HCT116 (cell line): Measurements from ENCODE around the gene INPP4A. TPM values are rescaled to one million over a fixed set of nuclear protein-coding genes. Genes with fewer than 3 reads are reported as not detected.

Experiments used
- ATAC-seq: fragments of 200-7000 bp; cut with Tn5 transposase; 2 replicates; pipeline ENCODE4 v1.9.1; 2020; ENCODE audit warnings: mild to moderate bottlenecking, moderate library complexity
- BruUV-seq: library from RNA; stranded (reverse); fragments of 400-500 nt; replicated peaks from 2 replicates; lab custom pipeline; 2021; lab: Mats Ljungman, UMichigan
- CTCF ChIA-PET: fragments of 300-600 bp; sonication (Branson Sonifier 250); formaldehyde crosslinking; loops from one replicate; lab custom pipeline; 2021; ENCODE audit warnings: antibody characterized with exemption; lab: Charles Lee
- POLR2A ChIA-PET: fragments of 300-600, 350-600 bp; sonication (Branson Sonifier 250); formaldehyde crosslinking; loops from one replicate; lab custom pipeline; 2021; ENCODE audit warnings: antibody characterized with exemption; lab: Charles Lee
- RAD21 ChIA-PET, 2 experiments: fragments of 300-600 bp; sonication (Branson Sonifier 250); formaldehyde crosslinking; loops; one replicate each; lab custom pipeline; 2023; ENCODE audit warnings: low total read pairs in 2 of 2; ENCODE audit not compliant: uncharacterized antibody in 2 of 2, unreplicated experiment in 2 of 2, low non-redundant PET in 1 of 2; lab: Charles Lee
- DNase-seq: peaks from one replicate; pipeline ENCODE4 v3.0.0-alpha.2; 2010; ENCODE audit warnings: low read depth, low spot score
- H2AFZ ChIP-seq: fragments of 200-600 bp; shearing (Covaris generic), sonication (generic); 2 replicates; pipeline ENCODE4 v1.6.1; 2017; ENCODE audit warnings: low read depth, mixed run types, mixed read lengths, antibody characterized with exemption, low read length; ENCODE audit not compliant: poor library complexity, severe bottlenecking
- H3K27ac ChIP-seq: 2 replicates; pipeline ENCODE4 v1.5.1; 2012; ENCODE audit warnings: low read depth, low read length
- H3K27me3 ChIP-seq: fragments of 200-600 bp; sonication (generic); 2 replicates; pipeline ENCODE4 v1.6.1; 2016; ENCODE audit warnings: mixed run types, low read length, mixed read lengths; ENCODE audit not compliant: insufficient read depth
- H3K36me3 ChIP-seq, 2 experiments: fragments of 200-500 bp in 1 of 2; fragments of 200-600 bp in 1 of 2; sonication (Bioruptor generic) in 1 of 2; sonication (generic) in 1 of 2; 2 replicates each; pipeline versions ENCODE4 v1.5.1 to v1.6.1; 2014 to 2016; ENCODE audit warnings: low read length in 2 of 2, inconsistent platforms in 1 of 2, mixed read lengths in 1 of 2, mixed run types in 1 of 2; ENCODE audit not compliant: insufficient read depth in 2 of 2, control insufficient read depth in 1 of 2
- H3K4me1 ChIP-seq, 2 experiments: fragments of 200-600 bp in 1 of 2; sonication (generic) in 1 of 2; 2 replicates each; pipeline versions ENCODE4 v1.5.1 to v1.6.1; 2012 to 2017; ENCODE audit warnings: low read length in 2 of 2, inconsistent platforms in 1 of 2, mild to moderate bottlenecking in 1 of 2, mixed read lengths in 1 of 2, mixed run types in 1 of 2, moderate library complexity in 1 of 2; ENCODE audit not compliant: insufficient read depth in 2 of 2, control insufficient read depth in 1 of 2
- H3K4me2 ChIP-seq: fragments of 200-600 bp; sonication (generic); 2 replicates; pipeline ENCODE4 v1.6.1; 2017; ENCODE audit warnings: mixed run types, low read length, mixed read lengths
- H3K4me3 ChIP-seq, 2 experiments: fragments of 200-600 bp in 1 of 2; sonication (generic) in 1 of 2; replicated peaks in 1 of 2; 2 replicates each; pipeline ENCODE4 v1.5.1; 2011 to 2016; ENCODE audit warnings: low read length in 2 of 2, control low read depth in 1 of 2, low read depth in 1 of 2, mild to moderate bottlenecking in 1 of 2, mixed read lengths in 1 of 2, mixed run types in 1 of 2
- H3K79me2 ChIP-seq: fragments of 200-600 bp; sonication (generic); 2 replicates; pipeline ENCODE4 v1.6.1; 2017; ENCODE audit warnings: mild to moderate bottlenecking, mixed run types, low read length, moderate library complexity, mixed read lengths; ENCODE audit not compliant: insufficient read depth
- H3K9ac ChIP-seq: fragments of 200-600 bp; sonication (generic); 2 replicates; pipeline ENCODE4 v1.6.1; 2016; ENCODE audit warnings: low read length, mixed read lengths
- H3K9me2 ChIP-seq: fragments of 200-600 bp; sonication (generic), shearing (Covaris generic); 2 replicates; pipeline ENCODE4 v1.6.1; 2017; ENCODE audit warnings: mixed run types, mild to moderate bottlenecking, moderate library complexity; ENCODE audit not compliant: insufficient read depth
- H3K9me3 ChIP-seq, 2 experiments: fragments of 200-500 bp in 1 of 2; fragments of 200-600 bp in 1 of 2; sonication (Bioruptor generic) in 1 of 2; sonication (generic) in 1 of 2; 2 replicates each; pipeline ENCODE4 v1.6.1; 2014 to 2017; ENCODE audit warnings: low read length in 2 of 2, mixed read lengths in 2 of 2, inconsistent platforms in 1 of 2, low read depth in 1 of 2, mild to moderate bottlenecking in 1 of 2, mixed run types in 1 of 2, moderate library complexity in 1 of 2; ENCODE audit not compliant: control insufficient read depth in 1 of 2, insufficient read depth in 1 of 2
- H4K20me1 ChIP-seq: fragments of 200-600 bp; sonication (generic), shearing (Covaris generic); 2 replicates; pipeline ENCODE4 v1.6.1; 2017; ENCODE audit warnings: mixed run types, mild to moderate bottlenecking, moderate library complexity; ENCODE audit not compliant: insufficient read depth
- CBX3 ChIP-seq: IDR thresholded peaks from 2 replicates; pipeline ENCODE4 v1.6.1; 2012; ENCODE audit warnings: low read depth
- CTCF ChIP-seq, 3 experiments: fragments of 200-600 bp in 1 of 3; sonication (generic) in 1 of 3; IDR thresholded peaks in 2 of 3; conservative IDR thresholded peaks in 1 of 3; 2 replicates each; pipeline ENCODE4 v1.5.1; 2012 to 2017; ENCODE audit warnings: low read depth in 2 of 3, low read length in 2 of 3, antibody characterized with exemption in 1 of 3, borderline replicate concordance in 1 of 3, control low read depth in 1 of 3, mild to moderate bottlenecking in 1 of 3, mixed read lengths in 1 of 3, mixed run types in 1 of 3, moderate library complexity in 1 of 3; ENCODE audit not compliant: insufficient read depth in 1 of 3
- EGR1 ChIP-seq: IDR thresholded peaks from 2 replicates; pipeline ENCODE4 v1.6.1; 2012; ENCODE audit warnings: low read depth
- ELF1 ChIP-seq: IDR thresholded peaks from 2 replicates; pipeline ENCODE4 v1.6.1; 2012; ENCODE audit warnings: low read depth, borderline replicate concordance
- EZH2 ChIP-seq: fragments of 200-600 bp; sonication (generic); IDR thresholded peaks from 2 replicates; pipeline ENCODE4 v1.6.1; 2017; ENCODE audit warnings: antibody characterized with exemption, mixed run types
- EZH2phosphoT487 ChIP-seq: fragments of 200-600 bp; IDR thresholded peaks from 2 replicates; pipeline ENCODE4 v1.6.1; 2018; ENCODE audit warnings: antibody characterized with exemption, borderline replicate concordance
- FOSL1 ChIP-seq: IDR thresholded peaks from 2 replicates; pipeline ENCODE4 v1.6.1; 2012; ENCODE audit warnings: low read depth
- POLR2A ChIP-seq: IDR thresholded peaks from 2 replicates; pipeline ENCODE4 v1.7.0; 2011; ENCODE audit warnings: borderline replicate concordance; ENCODE audit not compliant: insufficient read depth, insufficient read length; ENCODE audit errors: extremely low read depth
- RAD21 ChIP-seq: IDR thresholded peaks from 2 replicates; pipeline ENCODE4 v1.6.1; 2012; ENCODE audit warnings: low read depth, mild to moderate bottlenecking
- SIN3A ChIP-seq: IDR thresholded peaks from 2 replicates; pipeline ENCODE4 v1.6.1; 2012; ENCODE audit warnings: low read depth
- SP1 ChIP-seq: IDR thresholded peaks from 2 replicates; pipeline ENCODE4 v1.6.1; 2012; ENCODE audit warnings: low read depth
- SRF ChIP-seq: IDR thresholded peaks from 2 replicates; pipeline ENCODE4 v1.6.1; 2012; ENCODE audit warnings: low read depth
- YY1 ChIP-seq: IDR thresholded peaks from 2 replicates; pipeline ENCODE4 v1.6.1; 2011; ENCODE audit warnings: low read length, low read depth, moderate library complexity, mild to moderate bottlenecking; ENCODE audit not compliant: insufficient replicate concordance; ENCODE audit errors: extremely low read depth
- ZBTB33 ChIP-seq: IDR thresholded peaks from 2 replicates; pipeline ENCODE4 v1.6.1; 2011; ENCODE audit warnings: mild to moderate bottlenecking, low read length, moderate library complexity; ENCODE audit not compliant: insufficient replicate concordance; ENCODE audit errors: extremely low read depth
- ZFX ChIP-seq: fragments of 450-650 bp; IDR thresholded peaks from 2 replicates; pipeline ENCODE4 v1.6.1; 2017
- ZNF274 ChIP-seq: fragments of 200-500 bp; sonication (Bioruptor generic); IDR thresholded peaks from 2 replicates; pipeline ENCODE4 v1.6.1; 2014; ENCODE audit warnings: mild to moderate bottlenecking, low read depth, low read length, inconsistent platforms
- intact Hi-C: fragments of 100-400 bp; cut with micrococcal nuclease; formaldehyde crosslinking; loops from 2 replicates; pipeline ENCODE4 v1.10.0; 2022
- total RNA-seq: library from RNA; stranded (reverse); gene quantifications from one replicate; pipeline ENCODE4 v1.2.1, GENCODE V29; 2021; ENCODE audit not compliant: unreplicated experiment
- TF ChIP-seq, protein P1 (sequence below): IDR thresholded peaks from 2 replicates; pipeline ENCODE4 v1.6.1; 2012
- TF ChIP-seq, protein P2 (sequence below): IDR thresholded peaks from 2 replicates; pipeline ENCODE4 v1.6.1; 2012; ENCODE audit warnings: low read depth

Gene INPP4A
- total RNA-seq, 1 experiment from 2014 or later = 18.5 TPM

DNA sequence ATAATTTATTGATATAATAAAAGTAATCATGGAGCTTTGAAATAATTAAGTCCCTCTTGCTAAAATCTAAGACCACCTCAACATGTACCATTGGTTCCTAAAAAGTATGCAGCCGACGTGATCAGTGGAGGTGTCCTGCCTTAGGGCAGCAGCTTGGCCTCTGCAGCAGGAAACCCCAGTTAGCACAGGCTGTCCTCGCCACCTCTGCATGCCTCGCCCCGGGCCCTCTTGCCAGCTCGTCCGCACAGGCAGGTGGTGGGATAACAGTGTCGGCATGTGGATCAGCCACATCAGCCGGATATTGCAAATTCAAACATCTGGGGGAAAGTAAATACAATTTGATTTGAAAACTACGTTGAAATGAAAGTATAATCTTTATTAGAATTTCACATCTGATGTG, 140.7 kb downstream of the INPP4A start:
- no peak overlapping the region for H3K27ac ChIP-seq
- no peaks in the 10 kb centered on the region for H3K36me3 ChIP-seq
- POLR2A ChIA-PET = no interaction called here
- no peak for DNase-seq
- H3K4me2 ChIP-seq = no peak overlapping the region
- H3K9ac ChIP-seq = no peak overlapping the region
- no peak for ATAC-seq
- H3K79me2 ChIP-seq = no peaks in the 10 kb centered on the region
- no peaks in the 10 kb centered on the region for H4K20me1 ChIP-seq
- CTCF ChIA-PET = interaction anchor here (1.1 kb wide), 1 partner anchor 16 kb away, joined by 3 read pairs; no protein-coding TSS in a partner anchor
- TF ChIP-seq EZH2phosphoT487 (no peak), RAD21 (no peak), SP1 (no peak), CTCF (IDR thresholded peaks at IDR 0.05 in 2 of 3, conservative IDR thresholded peaks at IDR 0.05 in 1 of 3; ENCODE audit: borderline replicate concordance in 1 of 3, insufficient read depth in 1 of 3, low read depth in 2 of 3, low read length in 2 of 3) (no peak), EGR1 (no peak), SRF (no peak), ELF1 (no peak), ZFX (no peak), SIN3A (no peak), ZBTB33 (no peak), EZH2 (no peak), YY1 (no peak), ZNF274 (no peak), POLR2A (no peak), CBX3 (no peak), FOSL1 (no peak)
- TF ChIP-seq, protein P1, sequence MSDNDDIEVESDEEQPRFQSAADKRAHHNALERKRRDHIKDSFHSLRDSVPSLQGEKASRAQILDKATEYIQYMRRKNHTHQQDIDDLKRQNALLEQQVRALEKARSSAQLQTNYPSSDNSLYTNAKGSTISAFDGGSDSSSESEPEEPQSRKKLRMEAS = no peak
- TF ChIP-seq, protein P2, sequence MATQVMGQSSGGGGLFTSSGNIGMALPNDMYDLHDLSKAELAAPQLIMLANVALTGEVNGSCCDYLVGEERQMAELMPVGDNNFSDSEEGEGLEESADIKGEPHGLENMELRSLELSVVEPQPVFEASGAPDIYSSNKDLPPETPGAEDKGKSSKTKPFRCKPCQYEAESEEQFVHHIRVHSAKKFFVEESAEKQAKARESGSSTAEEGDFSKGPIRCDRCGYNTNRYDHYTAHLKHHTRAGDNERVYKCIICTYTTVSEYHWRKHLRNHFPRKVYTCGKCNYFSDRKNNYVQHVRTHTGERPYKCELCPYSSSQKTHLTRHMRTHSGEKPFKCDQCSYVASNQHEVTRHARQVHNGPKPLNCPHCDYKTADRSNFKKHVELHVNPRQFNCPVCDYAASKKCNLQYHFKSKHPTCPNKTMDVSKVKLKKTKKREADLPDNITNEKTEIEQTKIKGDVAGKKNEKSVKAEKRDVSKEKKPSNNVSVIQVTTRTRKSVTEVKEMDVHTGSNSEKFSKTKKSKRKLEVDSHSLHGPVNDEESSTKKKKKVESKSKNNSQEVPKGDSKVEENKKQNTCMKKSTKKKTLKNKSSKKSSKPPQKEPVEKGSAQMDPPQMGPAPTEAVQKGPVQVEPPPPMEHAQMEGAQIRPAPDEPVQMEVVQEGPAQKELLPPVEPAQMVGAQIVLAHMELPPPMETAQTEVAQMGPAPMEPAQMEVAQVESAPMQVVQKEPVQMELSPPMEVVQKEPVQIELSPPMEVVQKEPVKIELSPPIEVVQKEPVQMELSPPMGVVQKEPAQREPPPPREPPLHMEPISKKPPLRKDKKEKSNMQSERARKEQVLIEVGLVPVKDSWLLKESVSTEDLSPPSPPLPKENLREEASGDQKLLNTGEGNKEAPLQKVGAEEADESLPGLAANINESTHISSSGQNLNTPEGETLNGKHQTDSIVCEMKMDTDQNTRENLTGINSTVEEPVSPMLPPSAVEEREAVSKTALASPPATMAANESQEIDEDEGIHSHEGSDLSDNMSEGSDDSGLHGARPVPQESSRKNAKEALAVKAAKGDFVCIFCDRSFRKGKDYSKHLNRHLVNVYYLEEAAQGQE = no peak
- RAD21 ChIA-PET = no interaction called here
- no peaks in the 10 kb centered on the region for H3K9me2 ChIP-seq
- intact Hi-C loops = no loop called here
- no TSS peak for BruUV-seq
- H2AFZ ChIP-seq = no peak overlapping the region
- H3K4me1 ChIP-seq = no peaks in the 10 kb centered on the region
- H3K27me3 ChIP-seq = no peaks in the 10 kb centered on the region
- H3K4me3 ChIP-seq = no peak overlapping the region
- no peaks in the 10 kb centered on the region for H3K9me3 ChIP-seq
